HG02571 (cell line): ENCODE measurements around the gene ZNF184.
"Not testable (repeated sequence)": the region's sequence is repeated elsewhere in the genome, so short reads cannot be mapped to it uniquely, and the experiment has no call there.

Experiments
- ATAC-seq: cut with Tn5 transposase; IDR thresholded peaks from one replicate; pipeline ENCODE4 v1.9.1; 2021; ENCODE audit warnings: mild to moderate bottlenecking, moderate library complexity; ENCODE audit not compliant: unreplicated experiment

ZNF184 gene

DNA sequence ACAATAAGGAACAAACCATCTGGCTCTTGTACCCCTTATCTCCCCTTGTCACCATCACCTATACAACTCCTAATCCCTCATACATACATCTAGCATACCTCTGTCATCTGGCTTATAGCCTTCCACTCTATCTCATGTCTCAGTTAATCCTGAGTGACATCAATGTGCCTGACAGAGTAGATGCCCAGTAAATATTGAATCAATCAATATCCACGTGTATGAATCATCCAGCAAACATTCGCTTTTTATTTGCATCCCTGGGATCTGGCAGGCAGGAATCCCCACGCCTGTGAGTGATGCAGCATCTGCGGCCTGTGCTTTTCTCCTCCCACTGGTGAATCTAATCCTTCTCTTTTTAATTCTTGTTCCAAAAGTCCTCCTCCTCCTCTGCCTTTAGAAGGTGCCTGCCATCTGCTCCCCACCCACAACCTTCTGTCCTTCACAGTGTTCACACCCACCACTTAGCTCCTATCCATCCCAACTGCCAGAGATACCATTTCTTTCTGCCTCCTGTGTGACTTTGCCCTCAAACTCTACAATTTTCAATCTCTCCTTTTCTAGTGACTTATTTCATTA lies 46.8 kb downstream of the ZNF184 start:
- no peak for ATAC-seq

DNA sequence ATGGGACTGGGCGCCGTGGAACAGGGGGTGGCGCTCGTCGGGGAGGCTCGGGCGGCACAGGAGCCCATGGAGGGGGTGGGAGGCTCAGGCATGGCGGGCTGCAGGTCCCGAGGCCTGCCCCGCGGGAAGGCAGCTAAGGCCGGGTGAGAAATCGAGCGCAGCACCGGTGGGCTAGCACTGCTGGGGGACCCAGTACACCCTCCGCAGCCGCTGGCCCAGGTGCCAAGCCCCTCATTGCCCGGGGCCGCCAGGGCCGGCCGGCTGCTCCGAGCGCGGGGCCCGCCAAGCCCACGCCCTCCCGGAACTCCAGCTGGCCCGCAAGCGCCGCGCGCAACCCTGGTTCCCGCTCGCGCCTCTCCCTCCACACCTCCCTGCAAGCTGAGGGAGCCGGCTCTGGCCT lies 48.1 kb downstream of the ZNF184 start:
- not testable (repeated sequence) for ATAC-seq

DNA sequence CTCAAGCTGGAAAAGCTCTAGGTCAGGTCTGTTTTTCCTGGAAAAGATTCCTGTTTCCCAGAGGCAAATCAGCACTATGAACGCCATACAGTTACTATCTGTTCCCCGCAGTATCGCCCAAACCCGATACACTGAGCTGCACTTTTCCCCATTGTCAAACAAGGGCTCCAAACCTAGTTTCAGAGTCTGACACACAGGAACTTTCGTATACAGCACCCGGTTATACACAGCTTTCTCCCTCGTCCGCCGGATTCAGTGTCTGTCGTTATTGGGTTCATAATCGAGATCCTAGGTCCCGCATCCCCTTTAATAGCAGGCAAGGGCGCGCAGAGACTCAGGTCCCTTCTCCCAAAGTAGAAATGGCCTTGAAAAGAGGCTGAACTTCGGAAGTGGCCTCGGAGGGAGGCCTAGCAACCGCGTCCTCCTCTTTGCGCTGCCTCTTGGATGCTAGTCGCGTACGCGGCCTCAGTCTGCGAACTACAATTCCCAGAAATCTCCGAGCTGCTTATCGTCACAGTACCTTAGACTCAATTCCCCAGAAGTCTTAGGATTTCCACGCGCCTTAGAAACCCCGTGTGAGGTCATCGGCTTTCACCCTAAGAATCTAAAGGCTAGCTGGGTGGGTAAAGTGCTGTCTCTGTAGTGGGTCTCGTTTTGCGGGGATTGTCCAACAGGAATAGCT lies 50.1 kb downstream of the ZNF184 start:
- ATAC-seq, result no peak

DNA sequence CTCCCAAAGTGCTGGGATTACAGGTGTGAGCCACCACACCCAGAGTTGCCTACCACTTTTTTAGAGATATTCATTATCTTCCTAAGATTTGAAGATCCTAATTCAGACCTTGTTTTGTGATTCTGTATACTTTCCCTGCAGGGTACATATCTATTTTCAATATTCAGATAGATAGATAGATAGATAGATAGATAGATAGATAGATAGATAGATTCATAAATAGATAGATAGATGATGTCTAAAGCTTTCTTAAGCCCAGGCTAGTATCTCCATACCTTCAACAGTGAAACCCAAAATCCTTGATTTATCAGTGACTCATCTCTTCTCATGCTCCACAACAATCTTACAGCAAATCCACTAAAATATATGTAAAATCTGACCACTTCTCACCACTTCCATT lies 53.5 kb downstream of the ZNF184 start:
- no peak for ATAC-seq

DNA sequence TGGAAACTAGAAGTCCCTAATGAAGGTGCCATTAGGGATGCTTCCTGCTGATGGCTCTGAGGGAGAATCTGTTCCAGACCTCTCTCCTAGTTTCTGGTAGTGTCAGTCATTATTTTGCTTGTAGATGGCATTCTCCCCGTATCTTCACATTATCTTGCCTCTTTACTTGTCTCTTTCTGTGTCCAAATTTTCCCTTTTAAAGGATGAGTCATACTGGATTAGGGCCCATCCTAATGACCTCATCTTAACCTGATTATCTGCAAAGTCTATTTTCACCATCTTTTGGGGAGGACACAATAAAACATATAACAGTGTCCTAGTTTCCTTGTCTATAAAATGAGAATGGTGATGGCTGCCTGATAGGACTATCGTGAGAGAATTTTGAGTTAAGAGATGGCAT lies 57.0 kb downstream of the ZNF184 start:
- no peak for ATAC-seq

DNA sequence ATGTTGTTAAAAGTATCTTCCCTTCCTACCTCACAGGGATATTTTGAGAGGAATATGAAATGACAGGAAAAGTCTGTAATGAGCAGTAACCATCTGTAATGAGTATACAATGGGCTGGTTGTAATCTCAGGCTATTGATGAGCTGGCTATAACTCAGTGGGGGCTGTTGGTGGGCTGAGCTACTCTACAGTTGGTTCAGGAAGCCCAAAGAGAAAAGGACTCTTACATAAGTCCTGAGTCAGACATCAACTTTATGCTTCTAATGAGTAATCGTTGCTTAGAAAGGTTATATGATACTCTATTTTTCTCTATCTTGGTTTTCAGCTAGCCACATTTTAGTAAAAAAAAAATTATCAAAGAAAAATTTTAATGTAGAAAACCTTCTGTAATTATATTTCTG lies 57.9 kb downstream of the ZNF184 start:
- ATAC-seq, result no peak

DNA sequence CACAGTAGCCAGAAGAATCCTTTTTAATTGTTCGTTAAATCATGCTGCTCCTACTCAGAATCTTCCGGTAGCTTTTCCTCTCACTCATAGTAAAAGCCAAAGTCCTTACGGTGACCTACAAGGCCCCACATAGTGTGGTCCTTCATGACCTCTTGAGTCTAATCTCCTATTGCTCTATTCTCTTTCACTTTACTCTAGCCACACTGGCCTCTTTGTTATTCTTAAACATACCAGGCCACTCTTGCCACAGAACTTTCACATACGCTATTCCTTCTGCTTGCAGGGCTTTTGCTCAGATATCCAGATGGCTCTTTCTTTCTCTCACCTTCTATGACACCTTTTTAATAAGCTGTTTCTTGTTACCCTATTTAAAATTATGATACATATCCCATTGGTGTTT lies 58.6 kb downstream of the ZNF184 start:
- ATAC-seq, result no peak

DNA sequence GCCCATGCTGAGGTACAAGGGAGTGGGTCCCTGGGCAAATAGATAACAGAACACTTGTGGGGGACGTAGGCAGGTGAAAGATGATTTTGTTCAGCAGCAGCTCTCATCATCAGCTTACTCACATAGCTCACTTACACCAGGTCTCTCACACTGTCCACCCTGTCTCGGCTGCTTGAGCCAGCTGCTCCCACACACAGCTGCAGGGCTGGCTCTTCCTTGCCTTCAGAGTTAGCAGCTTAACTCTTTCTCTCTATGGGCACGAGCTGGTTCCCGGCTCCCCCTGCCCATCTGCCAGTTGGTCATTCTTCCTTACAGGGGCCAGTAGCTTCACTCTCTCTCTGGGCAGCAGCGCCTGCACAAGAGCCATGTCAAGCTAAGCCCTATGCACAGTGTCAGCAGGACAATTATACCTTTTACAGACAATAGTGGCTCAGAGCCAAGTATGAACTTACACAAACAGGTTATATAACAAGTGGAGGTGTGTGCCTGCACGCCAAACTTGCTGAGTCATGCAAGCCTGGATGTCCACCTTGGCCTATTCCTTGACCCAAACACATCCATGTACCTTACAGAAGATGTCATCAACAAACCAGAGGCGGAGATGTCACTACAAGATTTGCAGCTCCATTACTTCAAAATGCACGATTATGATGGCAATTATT lies 65.6 kb downstream of the ZNF184 start:
- ATAC-seq, result no peak

DNA sequence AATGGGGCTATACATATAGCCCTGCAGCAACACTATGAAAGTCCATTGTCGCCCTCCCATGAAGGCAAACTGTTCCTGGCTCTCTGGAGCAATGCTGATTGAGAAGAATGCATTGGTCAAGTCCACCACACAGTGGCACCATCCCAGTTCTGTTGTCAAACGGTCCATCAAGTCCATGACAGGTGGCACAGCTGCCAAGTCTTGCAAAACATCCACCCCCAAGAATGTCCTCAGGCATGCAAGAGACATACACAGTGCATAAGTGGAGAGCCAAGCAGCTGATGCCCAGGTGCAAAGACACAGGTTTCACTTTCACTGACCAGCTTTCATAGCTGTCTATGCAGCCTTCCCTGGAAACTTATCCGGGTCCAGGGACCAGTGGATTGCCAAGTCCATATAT lies 66.8 kb downstream of the ZNF184 start:
- no peak for ATAC-seq

DNA sequence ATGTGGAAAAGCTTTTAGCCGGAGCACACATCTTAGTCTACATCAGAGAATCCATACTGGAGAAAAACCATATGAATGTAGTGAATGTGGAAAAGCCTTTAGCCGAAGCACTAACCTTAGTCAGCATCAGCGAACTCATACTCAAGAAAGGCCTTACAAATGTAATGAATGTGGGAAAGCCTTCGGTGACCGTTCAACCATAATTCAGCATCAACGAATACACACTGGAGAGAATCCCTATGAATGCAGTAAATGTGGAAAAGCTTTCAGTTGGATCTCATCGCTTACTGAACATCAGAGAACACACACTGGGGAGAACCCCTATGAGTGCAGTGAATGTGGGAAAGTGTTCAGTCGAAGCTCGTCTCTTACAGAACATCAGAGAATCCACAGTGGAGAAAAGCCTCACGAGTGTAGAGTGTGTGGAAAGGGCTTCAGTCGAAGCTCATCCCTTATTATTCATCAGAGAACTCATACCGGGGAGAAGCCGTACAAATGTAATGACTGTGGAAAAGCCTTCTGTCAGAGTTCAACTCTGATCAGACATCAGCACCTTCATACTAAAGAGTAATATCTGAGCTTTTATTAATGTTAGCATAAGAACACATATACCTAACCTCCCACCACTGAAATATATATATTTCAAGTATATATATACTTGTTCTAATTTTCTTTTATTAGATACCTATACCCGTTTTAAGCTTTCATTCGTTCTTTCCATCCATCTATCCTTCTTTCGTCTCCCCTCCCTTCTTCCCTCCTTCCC lies 71.8 kb downstream of the ZNF184 start:
- ATAC-seq, result no peak
